ENCODE results near the gene PTTG1IP.

The PTTG1IP gene

GRCh38 chr21:44823179-44823660 lies 50.3 kb downstream of the PTTG1IP start:
- no peak for DNase-seq (ENCODE audit: low read depth)

DNA sequence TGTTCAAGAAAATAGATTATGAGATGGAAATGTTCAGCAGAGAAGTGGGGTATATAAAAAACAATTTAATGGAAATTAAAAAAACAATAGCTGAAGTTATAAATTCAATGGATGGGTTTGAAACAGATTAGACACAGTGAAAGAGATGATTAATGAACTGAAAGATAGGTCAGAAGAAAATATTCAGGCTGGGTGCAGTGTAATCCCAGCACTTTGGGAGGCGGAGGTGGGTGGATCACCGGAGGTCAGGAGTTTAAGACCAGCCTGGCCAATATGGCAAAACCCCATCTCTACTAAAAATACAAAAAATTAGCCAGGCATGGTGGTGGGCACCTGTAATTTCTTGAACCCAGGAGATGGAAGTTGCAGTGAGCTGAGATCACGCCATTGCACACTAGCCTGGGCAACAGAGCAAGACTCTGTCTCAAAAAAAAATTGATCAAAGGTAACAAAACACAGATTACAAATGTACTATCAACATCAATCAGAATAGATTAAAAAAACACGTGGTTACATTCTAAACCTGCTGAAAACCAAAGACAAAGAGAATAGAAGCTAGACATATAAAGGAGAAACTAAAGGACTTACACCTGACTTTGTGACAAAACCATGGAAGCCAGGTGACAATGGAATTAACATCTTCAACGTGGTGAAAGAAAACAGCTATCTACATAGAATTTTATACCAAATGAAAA lies 50.9 kb downstream of the PTTG1IP start:
- no peak for DNase-seq (ENCODE audit: low read depth)

DNA sequence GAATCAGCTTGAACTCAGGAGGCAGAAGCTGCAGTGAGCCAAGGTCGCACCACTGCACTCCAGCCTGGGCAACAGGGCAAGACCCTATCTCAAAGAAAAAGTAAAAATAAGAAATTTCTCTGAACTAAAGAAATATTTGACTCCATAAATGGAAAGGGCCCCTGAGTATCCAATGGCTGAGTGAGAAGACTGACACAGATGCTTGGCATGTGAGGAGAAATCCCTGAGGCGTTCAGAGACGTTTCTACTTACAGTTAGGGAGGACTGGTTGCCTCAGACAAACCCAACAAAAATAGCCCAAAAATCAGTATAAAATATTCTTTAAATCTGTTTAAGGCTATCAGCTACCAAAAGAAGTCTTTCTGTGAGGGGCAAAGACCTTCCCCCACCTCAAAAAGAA lies 52.6 kb downstream of the PTTG1IP start:
- no peak for DNase-seq (ENCODE audit: low read depth)

DNA sequence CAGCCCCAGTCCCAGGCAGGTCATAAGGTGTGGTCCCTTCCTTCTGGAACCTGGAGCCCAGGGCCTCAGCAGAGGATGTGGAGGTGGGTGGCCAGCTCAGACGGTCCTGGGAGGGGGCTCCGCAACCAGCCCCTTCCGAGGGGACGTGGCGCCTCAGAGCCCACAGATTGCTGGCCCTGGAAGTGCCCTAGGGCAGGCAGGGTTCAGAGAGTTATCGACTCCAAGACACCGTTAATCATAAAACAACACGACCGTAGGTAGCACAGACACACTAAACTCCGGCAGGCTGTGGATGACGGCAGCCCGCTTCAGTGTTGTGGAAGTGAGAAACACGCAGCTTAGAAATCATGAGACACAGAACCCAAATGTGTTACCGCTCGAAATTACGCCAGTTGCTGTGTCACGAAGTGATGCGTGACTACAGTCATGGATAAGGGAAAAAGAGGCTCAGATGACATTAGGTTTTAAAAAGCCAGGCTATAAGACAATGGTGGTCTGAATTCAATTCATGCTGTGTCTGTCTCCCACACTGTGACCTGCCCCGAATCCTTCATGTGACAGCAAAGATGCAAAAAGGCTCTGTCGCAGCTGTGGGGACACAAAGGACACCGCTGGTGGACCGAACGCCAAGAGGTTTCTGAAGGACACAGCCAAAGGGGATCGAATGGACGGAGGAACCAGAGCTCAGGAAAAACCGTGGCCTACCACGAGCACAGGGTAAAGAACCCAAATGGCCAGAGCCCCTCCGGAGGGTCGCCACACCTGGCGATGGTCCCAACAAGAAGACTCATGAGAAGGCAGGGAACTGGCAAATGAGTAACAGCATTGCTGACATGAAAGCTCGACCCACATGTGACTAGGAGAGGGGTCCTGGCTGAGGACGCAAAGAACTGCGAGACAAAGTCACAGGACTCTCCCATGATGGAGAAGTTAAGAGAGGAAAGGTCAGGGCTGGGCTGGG lies 53.9 kb downstream of the PTTG1IP start:
- no peak for DNase-seq (ENCODE audit: low read depth)

- no peak for DNase-seq (ENCODE audit: low read depth)
These were observed 54.9 kb downstream of the PTTG1IP start for GRCh38 chr21:44818640-44819011.

DNA sequence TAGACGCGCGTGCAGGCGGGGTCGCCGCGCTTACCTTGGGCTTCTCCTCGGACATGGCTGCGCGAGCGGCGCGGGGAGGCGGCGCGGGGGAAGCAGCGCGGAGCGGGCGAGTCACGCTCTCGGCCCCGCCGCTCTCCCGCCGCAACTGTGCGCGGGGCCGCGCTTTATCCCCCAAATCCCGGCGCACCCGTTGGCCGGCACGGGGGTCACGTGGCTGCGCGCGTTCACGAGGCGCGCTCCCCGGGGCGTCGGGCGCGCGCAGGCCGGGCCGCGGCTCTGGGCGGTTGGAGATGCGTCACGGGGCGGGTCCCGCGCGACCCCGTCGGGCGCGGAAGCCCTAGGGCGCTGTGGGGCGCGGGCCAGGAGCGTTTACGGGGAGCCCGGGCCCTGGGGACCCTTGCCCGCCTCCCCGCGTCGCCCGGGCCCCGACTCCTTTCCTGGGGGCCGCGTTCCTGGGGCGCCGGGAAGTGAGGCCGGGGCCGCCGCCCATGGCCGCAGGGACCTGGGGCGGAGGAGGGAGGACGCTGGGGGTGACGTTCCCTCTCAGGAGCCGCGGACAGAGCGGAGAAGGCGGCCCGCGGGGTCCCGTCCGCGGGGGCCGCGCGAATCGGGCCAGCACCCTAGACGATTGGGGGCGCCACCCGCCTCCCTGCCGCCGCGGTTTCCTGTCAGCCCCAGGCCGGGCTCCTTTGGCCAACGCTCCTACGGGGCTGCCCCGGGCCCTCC lies 55.4 kb downstream of the PTTG1IP start, which contains the start of gene SUMO3:
Gene SUMO3, minus strand, starts transcription at position 149 of the 726 bp plus-strand sequence. Its CDS starts 94 bp downstream, at position 55.
- no peak for DNase-seq (ENCODE audit: low read depth)

GRCh38 chr21:44817506-44817880 lies 56.0 kb downstream of the PTTG1IP start:
- peak; percentile 43 for DNase-seq (ENCODE audit: low read depth)

DNA sequence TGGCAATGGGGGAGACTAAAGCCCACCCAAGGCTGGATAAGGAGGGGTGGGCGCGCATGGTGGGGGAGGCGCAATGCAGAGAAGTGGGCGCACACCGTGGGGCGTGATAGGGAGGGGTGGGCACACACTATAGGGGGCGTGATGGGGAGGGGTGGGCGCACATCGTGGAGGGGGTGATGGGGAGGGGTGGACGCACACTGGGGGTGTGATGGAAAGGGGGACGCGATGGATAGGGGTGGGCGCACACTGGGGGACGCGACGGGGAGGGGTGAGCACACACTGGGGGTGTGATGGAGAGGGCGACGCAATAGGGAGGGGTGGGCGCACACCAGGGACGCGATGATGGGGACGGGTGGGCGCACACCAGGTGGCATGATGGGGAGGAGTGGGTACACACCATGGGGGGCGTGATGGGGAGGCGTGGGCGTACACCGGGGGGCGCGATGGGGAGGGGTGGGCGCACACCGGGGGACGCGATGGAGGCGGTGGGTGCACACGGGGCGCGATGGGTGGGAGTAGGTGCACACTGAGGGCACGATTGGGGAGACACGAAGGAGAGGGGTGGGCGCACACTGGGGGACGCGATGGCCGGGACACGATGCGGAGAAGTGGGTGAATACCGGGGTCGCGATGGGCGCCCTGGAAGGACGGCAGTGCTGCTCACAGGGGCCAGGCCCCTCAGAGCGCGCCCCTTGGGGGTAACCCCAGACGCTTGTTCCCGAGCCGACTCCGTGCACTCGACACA lies 56.6 kb downstream of the PTTG1IP start:
- no peak for DNase-seq (ENCODE audit: low read depth)

DNA sequence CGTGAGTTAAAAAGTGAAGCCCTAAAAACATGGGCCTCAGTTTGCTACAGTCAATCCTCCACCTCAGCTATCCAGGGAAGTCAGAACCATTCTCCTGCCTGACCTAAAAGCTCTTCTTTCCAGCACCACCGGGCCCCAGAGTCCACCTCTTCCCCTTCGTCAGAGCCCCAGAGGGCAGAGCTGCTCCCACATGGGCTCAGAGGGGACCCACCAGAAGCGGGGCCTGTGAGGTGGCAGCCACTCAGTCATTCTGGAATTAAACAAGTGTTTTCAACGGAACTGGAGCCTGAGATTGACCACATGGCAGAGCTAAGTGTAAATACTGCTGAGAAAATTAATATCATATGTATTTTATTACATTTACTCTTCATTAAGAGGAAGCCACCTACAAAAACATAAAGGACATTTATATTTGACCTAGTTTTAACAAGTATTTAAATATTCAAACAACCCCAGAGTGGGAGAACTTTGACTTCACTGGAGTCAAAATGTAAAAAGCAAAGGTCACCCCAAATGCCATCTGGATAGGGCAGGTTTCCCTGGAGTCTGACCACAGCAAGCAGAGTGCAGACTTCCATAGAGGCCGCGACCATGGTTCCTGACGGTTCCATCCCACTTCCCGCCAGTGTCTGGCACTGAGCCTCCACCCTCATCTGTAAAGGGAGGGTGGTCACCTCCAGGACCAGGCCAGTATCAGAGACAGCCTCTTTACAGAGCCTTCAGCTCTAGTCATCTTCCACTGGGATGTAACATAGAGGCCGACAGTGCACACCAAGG lies 57.5 kb downstream of the PTTG1IP start:
- DNase-seq (ENCODE audit: low read depth), result no peak

- no peak for DNase-seq (ENCODE audit: low read depth)
These were observed 58.3 kb downstream of the PTTG1IP start for GRCh38 chr21:44815225-44815624.

- DNase-seq (ENCODE audit: low read depth), result no peak
These were observed 58.9 kb downstream of the PTTG1IP start for GRCh38 chr21:44814498-44815023.

- no peak for DNase-seq (ENCODE audit: low read depth)
These were observed 59.8 kb downstream of the PTTG1IP start for GRCh38 chr21:44813727-44814126.

DNA sequence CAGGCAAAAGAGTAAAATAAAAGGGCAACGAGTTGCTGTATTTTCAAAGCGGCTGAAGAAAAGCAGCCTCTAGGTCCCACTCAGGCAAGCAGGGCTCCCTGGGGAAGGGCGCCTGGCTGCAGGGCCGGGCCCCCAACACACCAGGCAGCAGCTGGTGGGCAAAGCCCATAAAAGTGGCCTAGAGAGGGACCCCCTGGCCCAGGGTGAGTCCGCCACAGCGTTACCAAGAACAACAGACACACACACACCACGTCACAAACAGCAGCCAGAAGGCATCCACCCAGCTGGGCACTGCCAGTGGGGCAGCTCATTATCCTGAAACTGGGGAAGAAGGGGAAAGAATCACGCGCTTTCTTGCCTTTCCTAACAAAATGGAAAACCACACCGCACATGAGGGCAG lies 60.3 kb downstream of the PTTG1IP start:
- DNase-seq (ENCODE audit: low read depth), result no peak

GRCh38 chr21:44812640-44813039 lies 60.9 kb downstream of the PTTG1IP start:
- DNase-seq (ENCODE audit: low read depth), result no peak

DNA sequence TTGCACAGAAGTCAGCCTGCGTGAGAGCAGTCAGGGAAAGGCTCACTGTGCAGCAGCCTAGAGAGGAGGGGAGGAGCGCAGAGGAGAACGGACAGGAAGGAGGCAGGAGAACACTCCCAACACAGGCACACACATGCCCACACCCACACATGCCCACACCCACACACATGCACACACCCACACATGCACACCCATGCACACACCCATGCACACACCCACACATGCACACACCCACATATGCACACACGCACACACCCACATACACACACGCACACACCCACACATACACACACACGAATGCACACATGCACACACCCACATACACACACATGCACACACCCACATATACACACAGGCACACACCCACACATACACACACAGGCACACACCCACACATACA lies 62.7 kb downstream of the PTTG1IP start:
- DNase-seq (ENCODE audit: low read depth), result no peak

GRCh38 chr21:44805859-44806258 lies 67.6 kb downstream of the PTTG1IP start:
- DNase-seq (ENCODE audit: low read depth), result no peak

- DNase-seq (ENCODE audit: low read depth), result no peak
These were observed 68.3 kb downstream of the PTTG1IP start for GRCh38 chr21:44805226-44805625.

DNA sequence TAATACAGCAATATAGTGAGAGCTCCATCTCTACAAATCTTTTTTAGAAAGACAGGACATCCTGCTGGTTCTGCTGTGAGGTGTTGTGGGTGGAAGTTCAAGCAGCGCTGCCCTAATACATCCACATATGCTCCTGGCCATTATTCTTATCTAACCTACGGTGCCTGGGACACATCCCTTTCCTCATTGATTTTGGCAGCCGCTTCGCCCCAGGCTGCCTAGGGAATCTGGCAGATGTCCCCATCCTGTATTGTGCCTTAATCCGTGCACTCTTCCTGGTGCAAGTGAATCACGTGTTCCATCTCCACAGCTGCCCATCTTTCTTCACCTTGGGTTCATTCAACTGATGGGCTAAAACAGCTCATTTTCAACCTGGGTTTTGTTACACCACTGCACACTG lies 68.7 kb downstream of the PTTG1IP start:
- no peak for DNase-seq (ENCODE audit: low read depth)

DNA sequence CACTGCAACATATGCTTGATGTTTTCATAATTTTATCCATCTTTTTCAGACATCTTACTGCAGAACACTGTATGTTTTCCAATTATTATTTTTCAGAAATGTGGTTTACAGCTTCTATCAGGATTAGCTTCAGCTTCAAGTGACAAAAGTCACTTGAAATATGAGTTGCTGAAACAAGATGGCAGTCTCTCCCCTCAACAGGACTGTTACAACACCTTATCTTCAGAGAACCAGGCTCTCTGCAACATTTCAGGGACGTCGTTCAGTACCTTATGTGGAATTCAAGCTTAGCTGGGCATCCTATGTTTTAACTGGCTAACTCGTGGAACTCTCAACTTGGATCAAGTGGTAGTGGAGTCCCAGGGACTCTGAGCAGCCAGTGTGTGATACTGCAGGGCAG lies 69.8 kb downstream of the PTTG1IP start:
- no peak for DNase-seq (ENCODE audit: low read depth)

DNA sequence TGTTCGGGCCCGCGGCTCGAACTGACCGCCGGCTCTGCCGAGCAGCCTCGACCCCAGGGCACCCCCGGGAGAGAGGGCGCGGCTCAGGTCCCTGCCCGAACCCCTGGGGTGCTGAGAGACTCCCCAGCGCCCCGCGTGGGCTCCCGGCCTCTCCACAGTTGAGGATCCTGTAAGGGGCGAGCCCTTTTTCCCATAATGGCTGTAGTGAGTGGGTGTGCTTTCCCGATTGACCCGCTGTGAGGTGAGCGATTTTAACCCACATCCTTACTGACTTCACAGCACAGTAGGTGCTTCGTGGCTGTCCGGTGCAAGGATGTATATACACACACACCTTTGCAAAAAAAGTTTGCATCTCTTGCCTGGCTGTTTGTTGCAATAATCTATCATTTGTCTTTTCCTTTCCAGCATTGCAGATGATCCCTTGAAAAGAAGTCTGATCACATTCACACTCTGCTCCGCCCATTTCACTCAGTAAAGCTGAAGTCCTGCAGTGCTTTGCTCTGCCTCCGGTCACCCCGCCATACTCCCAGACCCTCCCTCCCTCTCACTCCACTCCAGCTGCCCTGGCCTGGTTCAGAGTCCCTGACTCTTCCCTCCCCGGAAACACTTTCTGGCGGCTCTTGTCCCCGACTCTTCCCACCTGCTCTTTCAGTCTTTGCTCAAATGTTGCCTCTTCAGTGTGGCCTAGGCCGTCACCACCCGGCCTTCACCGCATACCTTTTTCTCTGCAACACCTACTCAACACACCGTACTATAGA lies 70.9 kb downstream of the PTTG1IP start:
- no peak for DNase-seq (ENCODE audit: low read depth)

Data from HS-27A (cell line).